MM.1S (cell line): ENCODE data around the gene OXT.

ENCODE experiments used
- DNase-seq: peaks from one replicate; pipeline ENCODE4 v3.0.0-alpha.2; 2015
- H2AFZ ChIP-seq: fragments of 300-600 bp; sonication (generic); 2 replicates; pipeline ENCODE4 v1.6.0; 2016; ENCODE audit warnings: antibody characterized with exemption, low read length
- H3F3A ChIP-seq: fragments of 300-600 bp; sonication (generic); 2 replicates; pipeline ENCODE4 v1.6.1; 2016; ENCODE audit warnings: mild to moderate bottlenecking, antibody characterized with exemption, low read length, moderate library complexity, mixed read lengths; ENCODE audit not compliant: insufficient read depth
- H3K27ac ChIP-seq: fragments of 300-600 bp; sonication (generic); 2 replicates; pipeline ENCODE4 v1.5.1; 2016; ENCODE audit warnings: mild to moderate bottlenecking, low read length
- H3K27me3 ChIP-seq: fragments of 300-600 bp; sonication (generic); replicated peaks from 2 replicates; pipeline ENCODE4 v1.6.0; 2016; ENCODE audit warnings: low read length; ENCODE audit not compliant: insufficient read depth
- H3K36me3 ChIP-seq: fragments of 300-600 bp; sonication (generic); replicated peaks from 2 replicates; pipeline ENCODE4 v1.6.1; 2016; ENCODE audit warnings: mild to moderate bottlenecking, low read length, mixed read lengths; ENCODE audit not compliant: insufficient read depth
- H3K4me1 ChIP-seq: fragments of 300-600 bp; sonication (generic); 2 replicates; pipeline ENCODE4 v1.6.1; 2016; ENCODE audit warnings: low read length, mixed read lengths
- H3K4me2 ChIP-seq: fragments of 300-600 bp; sonication (generic); 2 replicates; pipeline ENCODE4 v1.6.0; 2016; ENCODE audit warnings: low read depth, low read length
- H3K4me3 ChIP-seq: fragments of 300-600 bp; sonication (generic); 2 replicates; pipeline ENCODE4 v1.5.1; 2016; ENCODE audit warnings: low read length, mixed read lengths
- H3K79me2 ChIP-seq: fragments of 300-600 bp; sonication (generic); 2 replicates; pipeline ENCODE4 v1.6.1; 2016; ENCODE audit warnings: mixed run types, low read length, mixed read lengths
- H3K9ac ChIP-seq: fragments of 300-600 bp; sonication (generic); 2 replicates; pipeline ENCODE4 v1.6.1; 2016; ENCODE audit warnings: low read length, mixed read lengths
- H3K9me2 ChIP-seq: fragments of 300-600 bp; sonication (generic); replicated peaks from 2 replicates; pipeline ENCODE4 v1.6.1; 2016; ENCODE audit warnings: mild to moderate bottlenecking, low read length, mixed read lengths; ENCODE audit not compliant: insufficient read depth
- H3K9me3 ChIP-seq: fragments of 300-600 bp; sonication (generic); replicated peaks from 2 replicates; pipeline ENCODE4 v1.6.1; 2016; ENCODE audit warnings: mild to moderate bottlenecking, low read length, mixed read lengths; ENCODE audit not compliant: insufficient read depth
- H4K20me1 ChIP-seq: fragments of 300-600 bp; sonication (generic); 2 replicates; pipeline ENCODE4 v1.6.1; 2016; ENCODE audit warnings: mild to moderate bottlenecking, low read length, moderate library complexity, mixed read lengths; ENCODE audit not compliant: insufficient read depth
- CTCF ChIP-seq: fragments of 300-600 bp; sonication (generic); IDR thresholded peaks from 2 replicates; pipeline ENCODE4 v1.5.1; 2016; ENCODE audit warnings: antibody characterized with exemption, low read length, mixed read lengths
- EZH2 ChIP-seq: fragments of 300-600 bp; sonication (generic); optimal IDR thresholded peaks from 2 replicates; pipeline ENCODE3; 2017; ENCODE audit warnings: low read depth, mild to moderate bottlenecking, antibody characterized with exemption, low read length, mixed read lengths
- EZH2phosphoT487 ChIP-seq: fragments of 300-600 bp; sonication (generic); IDR thresholded peaks from 2 replicates; pipeline ENCODE4 v1.6.1; 2018; ENCODE audit warnings: antibody characterized with exemption, low read length

The OXT gene

GRCh38 chr20:3106658-3107463, 35.4 kb downstream of the OXT start:
- H2AFZ ChIP-seq, result no peak overlapping the region
- no peak overlapping the region for H3K4me2 ChIP-seq
- H3K79me2 ChIP-seq, result no peaks in the 10 kb centered on the region
- H3K4me3 ChIP-seq, result no peak overlapping the region
- no peaks in the 10 kb centered on the region for H3K27me3 ChIP-seq
- H3K9me2 ChIP-seq, result no peaks in the 10 kb centered on the region
- no peak for TF ChIP-seq EZH2phosphoT487
- TF ChIP-seq CTCF, result no peak
- no peak for TF ChIP-seq EZH2
- H3K9ac ChIP-seq, result no peak overlapping the region
- peaks cover 10% of the 10 kb centered on the region for H3K4me1 ChIP-seq
- H3K9me3 ChIP-seq, result no peaks in the 10 kb centered on the region
- no peaks in the 10 kb centered on the region for H4K20me1 ChIP-seq
- H3K36me3 ChIP-seq, result no peaks in the 10 kb centered on the region
- H3K27ac ChIP-seq, result no peak overlapping the region
- no peak for DNase-seq
- peaks cover 10% of the 10 kb centered on the region for H3F3A ChIP-seq

- Histone ChIP-seq H3K9ac (no peak overlapping the region), H3K4me2 (no peak overlapping the region), H3K27ac (no peak overlapping the region), H3K4me3 (no peak overlapping the region), H4K20me1 (no peaks in the 10 kb centered on the region), H2AFZ (no peak overlapping the region), H3K27me3 (no peaks in the 10 kb centered on the region), H3K79me2 (no peaks in the 10 kb centered on the region), H3K4me1 (peaks cover 6% of the 10 kb centered on the region), H3K9me3 (no peaks in the 10 kb centered on the region), H3F3A (peaks cover 4% of the 10 kb centered on the region; the same call in 1 of the 2 replicates), H3K9me2 (no peaks in the 10 kb centered on the region), H3K36me3 (no peaks in the 10 kb centered on the region)
- TF ChIP-seq EZH2, result no peak
- no peak for TF ChIP-seq CTCF
- no peak for TF ChIP-seq EZH2phosphoT487
- no peak for DNase-seq
Observed at GRCh38 chr20:3107464-3108025, 36.1 kb downstream of the OXT start.

GRCh38 chr20:3109350-3110302, 38.2 kb downstream of the OXT start:
- DNase-seq, result no peak
- no peak overlapping the region for H3K27ac ChIP-seq
- no peaks in the 10 kb centered on the region for H3F3A ChIP-seq
- H3K79me2 ChIP-seq, result no peaks in the 10 kb centered on the region
- TF ChIP-seq EZH2 (no peak), EZH2phosphoT487 (no peak), CTCF (no peak)
- no peak overlapping the region for H3K4me2 ChIP-seq
- no peaks in the 10 kb centered on the region for H3K4me1 ChIP-seq
- H3K9me2 ChIP-seq, result no peaks in the 10 kb centered on the region
- H3K4me3 ChIP-seq, result no peak overlapping the region
- H3K9ac ChIP-seq, result no peak overlapping the region
- no peaks in the 10 kb centered on the region for H3K27me3 ChIP-seq
- no peaks in the 10 kb centered on the region for H4K20me1 ChIP-seq
- H2AFZ ChIP-seq, result no peak overlapping the region
- no peaks in the 10 kb centered on the region for H3K36me3 ChIP-seq
- H3K9me3 ChIP-seq, result no peaks in the 10 kb centered on the region
